B cell (primary cell): Measurements from ENCODE around the gene NOL4L. TPM values are rescaled to one million over a fixed set of nuclear protein-coding genes. Genes with fewer than 3 reads are reported as not detected.

Source experiments
- ATAC-seq: fragments of 200-7000 bp; cut with Tn5 transposase; one replicate; pipeline ENCODE4 v1.10.0; 2021; ENCODE audit warnings: low read depth, mild to moderate bottlenecking, moderate number of reproducible peaks, moderate library complexity
- CTCF ChIA-PET: fragments of 350-600 bp; sonication (Branson Sonifier 250); formaldehyde crosslinking; loops from one replicate; lab custom pipeline; 2021; ENCODE audit warnings: antibody characterized with exemption, inconsistent platforms; lab: Charles Lee
- POLR2A ChIA-PET: fragments of 350-600 bp; sonication (Branson Sonifier 250); formaldehyde crosslinking; loops from one replicate; lab custom pipeline; 2021; ENCODE audit warnings: antibody characterized with exemption; lab: Charles Lee
- DNase-seq: peaks from one replicate; pipeline ENCODE4 v3.0.0; 2013
- H2AFZ ChIP-seq: 2 replicates; pipeline ENCODE4 v1.6.1; 2012; ENCODE audit warnings: mild to moderate bottlenecking, low read depth, low read length; ENCODE audit not compliant: insufficient read depth, poor library complexity, severe bottlenecking
- H3K27ac ChIP-seq, 2 donors: 1 replicate in 1 of 2; 2 replicates in 1 of 2; pipeline ENCODE4 v1.5.1; 2012 to 2013; ENCODE audit warnings: low read length in 2 of 2, mild to moderate bottlenecking in 2 of 2, moderate library complexity in 1 of 2
- H3K27me3 ChIP-seq, 4 experiments: fragments of 200-600 bp in 1 of 4; sonication (generic) in 1 of 4; replicated peaks in 1 of 4; 1 replicate in 2 of 4; 2 replicates in 2 of 4; pipeline versions ENCODE4 v1.6.1 to v1.7.0; 2013 to 2016; ENCODE audit warnings: low read length in 3 of 4, mild to moderate bottlenecking in 2 of 4, mixed read lengths in 1 of 4, moderate library complexity in 1 of 4; ENCODE audit not compliant: insufficient read depth in 4 of 4, control insufficient read depth in 3 of 4; ENCODE audit errors: control extremely low read depth in 1 of 4
- H3K36me3 ChIP-seq, 2 experiments: replicated peaks in 1 of 2; 1 replicate in 1 of 2; 2 replicates in 1 of 2; pipeline versions ENCODE4 v1.6.1 to v1.7.1; 2013; ENCODE audit warnings: low read length in 1 of 2; ENCODE audit not compliant: insufficient read depth in 2 of 2, control insufficient read depth in 1 of 2; ENCODE audit errors: control extremely low read depth in 1 of 2, extremely low read depth in 1 of 2
- H3K4me1 ChIP-seq, 2 donors: fragments of 200-600 bp in 1 of 2; sonication (generic) in 1 of 2; 1 replicate in 1 of 2; 2 replicates in 1 of 2; pipeline versions ENCODE4 v1.5.1 to v1.6.1; 2013 to 2017; ENCODE audit warnings: low read length in 2 of 2; ENCODE audit not compliant: control insufficient read depth in 2 of 2, insufficient read depth in 2 of 2
- H3K4me2 ChIP-seq: replicated peaks from 2 replicates; pipeline ENCODE3; 2012; ENCODE audit warnings: mild to moderate bottlenecking, low read depth, low read length; ENCODE audit not compliant: poor library complexity, severe bottlenecking
- H3K4me3 ChIP-seq, 5 experiments: fragments of 200-600 bp in 1 of 5; sonication (generic) in 1 of 5; 1 replicate in 3 of 5; 2 replicates in 2 of 5; pipeline versions ENCODE4 v1.5.1 to v1.7.0; 2011 to 2016; ENCODE audit warnings: low read length in 4 of 5, mild to moderate bottlenecking in 4 of 5, low read depth in 2 of 5, control low read depth in 1 of 5, moderate library complexity in 1 of 5; ENCODE audit not compliant: insufficient read depth in 1 of 5; ENCODE audit errors: control extremely low read depth in 1 of 5, extremely low read depth in 1 of 5
- H3K79me2 ChIP-seq: fragments of 200-600 bp; sonication (generic); one replicate; pipeline ENCODE4 v1.6.0; 2016; ENCODE audit warnings: low read length; ENCODE audit not compliant: control insufficient read depth, insufficient read depth
- H3K9ac ChIP-seq: fragments of 200-600 bp; sonication (generic); 2 replicates; pipeline ENCODE4 v1.6.1; 2017; ENCODE audit warnings: mild to moderate bottlenecking, low read length, moderate library complexity
- H3K9me3 ChIP-seq, 3 donors: one replicate each; pipeline versions ENCODE4 v1.6.1 to v1.7.1; 2013; ENCODE audit warnings: low read length in 2 of 3; ENCODE audit not compliant: control insufficient read depth in 2 of 3, insufficient read depth in 1 of 3; ENCODE audit errors: control extremely low read depth in 1 of 3
- H4K20me1 ChIP-seq: 2 replicates; pipeline ENCODE4 v1.6.0; 2012; ENCODE audit warnings: mild to moderate bottlenecking, low read length; ENCODE audit not compliant: insufficient read depth, control insufficient read depth, poor library complexity, severe bottlenecking
- H3K27ac Mint-ChIP-seq: one replicate; pipeline ENCODE4 v1.8.0; 2021; ENCODE audit warnings: mixed read lengths
- H3K27me3 Mint-ChIP-seq: one replicate; pipeline ENCODE4 v1.8.0; 2021; ENCODE audit warnings: mixed read lengths
- H3K4me1 Mint-ChIP-seq: one replicate; pipeline ENCODE4 v1.8.0; 2021; ENCODE audit warnings: mixed read lengths
- H3K4me3 Mint-ChIP-seq: one replicate; pipeline ENCODE4 v1.8.0; 2021; ENCODE audit warnings: mixed read lengths
- H3K9me3 Mint-ChIP-seq: one replicate; pipeline ENCODE4 v1.8.0; 2022; ENCODE audit warnings: mixed read lengths; ENCODE audit not compliant: insufficient read depth
- EZH2 ChIP-seq: IDR thresholded peaks from 2 replicates; pipeline ENCODE4 v1.6.1; 2012; ENCODE audit warnings: borderline replicate concordance, low read depth, mild to moderate bottlenecking, moderate library complexity, low read length; ENCODE audit not compliant: insufficient read depth, poor library complexity, severe bottlenecking
- WGBS: methylation state at CpG from one replicate; pipeline ENCODE4 v1.1.5; 2013; ENCODE audit warnings: missing lambda C conversion rate; ENCODE audit not compliant: insufficient coverage; 5-methylcytosine and 5-hydroxymethylcytosine counted together
- intact Hi-C: fragments of 100-400 bp; cut with micrococcal nuclease; formaldehyde crosslinking; loops from one replicate; pipeline ENCODE4 v1.10.0; 2022
- polyA plus RNA-seq: library from polyadenylated mRNA; depleted of rRNA; stranded (reverse); fragments of >200 nt; gene quantifications from 2 replicates; pipeline ENCODE4 v1.2.3, GENCODE V29; 2012
- total RNA-seq, 2 donors: library from RNA; stranded (reverse); fragments of 120-200 nt in 1 of 2; gene quantifications; 1 replicate in 1 of 2; 2 replicates in 1 of 2; pipeline versions ENCODE4 v1.2.3 to v1.2.4, GENCODE V29; 2013 to 2022
- TF ChIP-seq, protein P1 (sequence below): fragments of 200-600 bp; IDR thresholded peaks from one replicate; pipeline ENCODE4 v1.8.0; 2022; ENCODE audit warnings: antibody characterized with exemption, mild to moderate bottlenecking

NOL4L gene
- total and polyA plus RNA-seq, 2 donors (not counting 1 experiment from before 2014, with no cell fraction given): 6.5 to 7.9 TPM

DNA sequence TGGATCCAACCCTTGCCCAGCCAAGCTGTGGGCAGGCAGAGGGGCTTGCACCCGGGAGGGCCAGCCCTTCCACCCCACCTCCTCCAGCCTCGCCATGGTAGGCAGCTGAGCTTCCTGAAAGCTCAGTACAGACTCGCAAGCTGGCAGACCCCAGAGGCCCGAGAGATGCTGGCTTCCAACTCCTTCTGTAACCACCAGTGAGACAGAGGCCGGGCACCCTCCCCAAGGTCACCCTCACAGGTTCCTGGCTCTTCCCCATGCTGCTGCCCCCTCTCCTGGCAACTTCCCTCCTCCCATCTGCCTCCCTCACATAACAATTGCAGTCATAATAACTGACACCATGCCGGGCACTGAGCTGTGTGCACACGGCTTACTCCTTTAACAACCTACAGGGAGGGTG, 26.2 kb upstream of the NOL4L start:
- peak overlapping the region; percentile 42 for H3K27ac Mint-ChIP-seq
- Histone ChIP-seq H3K9ac (no peak overlapping the region), H3K36me3 (no peaks in the 10 kb centered on the region), H3K9me3 (peaks cover 0 to 11% (median 0%) of the 10 kb centered on the region in 3 donors), H3K4me1 (no peaks in the 10 kb centered on the region), H3K4me3 (no peak overlapping the region), H3K4me2 (no peak overlapping the region), H2AFZ (no peak overlapping the region), H3K27me3 (peaks cover 0 to 15% (median 0%) of the 10 kb centered on the region in 4 experiments), H3K79me2 (no peaks in the 10 kb centered on the region), H4K20me1 (no peaks in the 10 kb centered on the region), H3K27ac (no peak overlapping the region)
- WGBS: 30% methylated on average over 5 of the region's 7 CpGs
- H3K4me3 Mint-ChIP-seq: no peak overlapping the region
- DNase-seq (no peak), ATAC-seq (no peak)
- H3K9me3 Mint-ChIP-seq: no peaks in the 10 kb centered on the region
- ChIA-PET CTCF (no interaction called here), POLR2A (no interaction called here)
- no peak for TF ChIP-seq EZH2
- TF ChIP-seq, protein P1, sequence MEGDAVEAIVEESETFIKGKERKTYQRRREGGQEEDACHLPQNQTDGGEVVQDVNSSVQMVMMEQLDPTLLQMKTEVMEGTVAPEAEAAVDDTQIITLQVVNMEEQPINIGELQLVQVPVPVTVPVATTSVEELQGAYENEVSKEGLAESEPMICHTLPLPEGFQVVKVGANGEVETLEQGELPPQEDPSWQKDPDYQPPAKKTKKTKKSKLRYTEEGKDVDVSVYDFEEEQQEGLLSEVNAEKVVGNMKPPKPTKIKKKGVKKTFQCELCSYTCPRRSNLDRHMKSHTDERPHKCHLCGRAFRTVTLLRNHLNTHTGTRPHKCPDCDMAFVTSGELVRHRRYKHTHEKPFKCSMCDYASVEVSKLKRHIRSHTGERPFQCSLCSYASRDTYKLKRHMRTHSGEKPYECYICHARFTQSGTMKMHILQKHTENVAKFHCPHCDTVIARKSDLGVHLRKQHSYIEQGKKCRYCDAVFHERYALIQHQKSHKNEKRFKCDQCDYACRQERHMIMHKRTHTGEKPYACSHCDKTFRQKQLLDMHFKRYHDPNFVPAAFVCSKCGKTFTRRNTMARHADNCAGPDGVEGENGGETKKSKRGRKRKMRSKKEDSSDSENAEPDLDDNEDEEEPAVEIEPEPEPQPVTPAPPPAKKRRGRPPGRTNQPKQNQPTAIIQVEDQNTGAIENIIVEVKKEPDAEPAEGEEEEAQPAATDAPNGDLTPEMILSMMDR: no peak
- H3K4me1 Mint-ChIP-seq: peaks cover 3% of the 10 kb centered on the region
- intact Hi-C loops: no loop called here
- peaks cover 39% of the 10 kb centered on the region for H3K27me3 Mint-ChIP-seq

DNA sequence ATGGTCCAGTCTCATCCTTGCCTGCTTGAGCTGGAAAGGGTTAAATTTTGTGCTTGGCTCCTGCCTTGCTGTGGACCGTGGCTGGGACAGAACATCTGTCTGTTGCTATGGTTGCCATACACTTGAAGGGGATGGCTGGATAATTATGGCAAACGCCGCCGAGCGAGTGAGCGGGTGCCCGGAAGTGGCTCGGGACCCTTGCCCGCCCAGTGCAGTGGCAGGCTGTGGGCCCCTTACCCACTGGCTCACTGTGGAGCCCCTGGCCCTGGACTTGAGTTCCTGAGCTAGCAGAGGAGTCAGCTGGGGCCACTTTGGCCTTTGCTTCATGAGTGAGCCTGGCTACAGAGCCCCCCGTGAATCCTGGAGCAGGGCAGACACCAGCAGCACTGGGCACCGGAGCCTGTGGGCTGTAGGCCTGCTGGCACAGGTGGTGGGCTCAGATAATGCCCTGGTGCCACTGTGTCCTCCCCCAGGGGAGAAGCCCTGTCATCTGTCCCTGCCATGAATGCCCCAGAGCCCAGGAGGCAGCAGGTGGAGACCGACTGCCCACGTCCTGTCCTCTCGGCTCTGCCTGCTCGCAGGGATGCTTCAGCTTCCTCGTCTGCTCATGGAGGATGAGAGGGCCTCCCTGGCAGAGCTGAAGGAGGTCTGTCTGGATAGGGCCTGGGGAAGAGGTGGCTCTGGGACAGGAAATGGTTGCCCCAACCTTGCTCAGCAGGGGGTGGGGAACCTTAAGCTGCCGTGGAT, 25.5 kb upstream of the NOL4L start:
- Histone ChIP-seq H2AFZ (no peak overlapping the region), H3K4me3 (no peak overlapping the region), H3K79me2 (no peaks in the 10 kb centered on the region), H3K9ac (no peak overlapping the region), H4K20me1 (no peaks in the 10 kb centered on the region), H3K36me3 (no peaks in the 10 kb centered on the region), H3K4me2 (no peak overlapping the region), H3K9me3 (peaks cover 0 to 11% (median 0%) of the 10 kb centered on the region in 3 donors), H3K27ac (no peak overlapping the region), H3K4me1 (no peaks in the 10 kb centered on the region), H3K27me3 (peaks cover 0 to 15% (median 0%) of the 10 kb centered on the region in 4 experiments)
- H3K27me3 Mint-ChIP-seq: peaks cover 35% of the 10 kb centered on the region
- no peak for DNase-seq
- intact Hi-C loops: no loop called here
- H3K27ac Mint-ChIP-seq: no peak overlapping the region
- no peak overlapping the region for H3K4me3 Mint-ChIP-seq
- POLR2A ChIA-PET: no interaction called here
- WGBS: 66% methylated on average over 17 of the region's 17 CpGs
- H3K4me1 Mint-ChIP-seq: peaks cover 3% of the 10 kb centered on the region
- ATAC-seq: no peak
- H3K9me3 Mint-ChIP-seq: no peaks in the 10 kb centered on the region
- no peak for TF ChIP-seq EZH2
- TF ChIP-seq, protein P1: no peak
- CTCF ChIA-PET: no interaction called here
